Thoracic aorta (tissue), 2 donors: ENCODE measurements around the gene BAAT. TPM values are rescaled to one million over a fixed set of nuclear protein-coding genes. Genes with fewer than 3 reads are reported as not detected.

Source experiments
- ATAC-seq: fragments of 150-250 bp; one replicate; pipeline ENCODE4 v1.8.0; 2017; ENCODE audit warnings: low read depth; ENCODE audit not compliant: insufficient number of reproducible peaks, low FRiP score
- DNase-seq: peaks from one replicate; pipeline ENCODE4 v3.0.0-alpha.2; 2020; ENCODE audit warnings: low spot score
- H3K27ac ChIP-seq, 2 donors: fragments of 200-600 bp; sonication (generic); 1 replicate in 1 of 2; 2 replicates in 1 of 2; pipeline ENCODE4 v1.5.1; 2016; ENCODE audit warnings: mild to moderate bottlenecking in 2 of 2, moderate library complexity in 2 of 2
- H3K27me3 ChIP-seq: fragments of 200-600 bp; sonication (generic); replicated peaks from 2 replicates; pipeline ENCODE4 v1.6.0; 2016; ENCODE audit warnings: mild to moderate bottlenecking; ENCODE audit not compliant: insufficient read depth
- H3K36me3 ChIP-seq: fragments of 200-600 bp; sonication (generic); one replicate; pipeline ENCODE4 v1.5.1; 2016
- H3K4me1 ChIP-seq, 2 donors: fragments of 200-600 bp; sonication (generic); 1 replicate in 1 of 2; 2 replicates in 1 of 2; pipeline versions ENCODE4 v1.5.1 to v1.6.0; 2016; ENCODE audit warnings: low read depth in 2 of 2, mild to moderate bottlenecking in 1 of 2; ENCODE audit not compliant: control insufficient read depth in 1 of 2
- H3K4me3 ChIP-seq: fragments of 200-600 bp; sonication (generic); 2 replicates; pipeline ENCODE4 v1.5.1; 2016; ENCODE audit warnings: mild to moderate bottlenecking
- H3K9me3 ChIP-seq: fragments of 200-600 bp; sonication (generic); 2 replicates; pipeline ENCODE4 v1.5.1; 2016
- total RNA-seq, 2 donors: library from RNA; depleted of rRNA; stranded (reverse); fragments of >200 nt; gene quantifications; one replicate each; pipeline versions ENCODE4 v1.1.0 to v1.2.3, GENCODE V29; 2016
- TF ChIP-seq, protein P1 (sequence below): fragments of 200-600 bp; sonication (generic); IDR thresholded peaks from one replicate; pipeline ENCODE4 v1.5.1; 2019; ENCODE audit warnings: antibody characterized with exemption

BAAT gene
- total RNA-seq, 2 donors from 2014 or later = 0.92 TPM; not detected in 1

DNA sequence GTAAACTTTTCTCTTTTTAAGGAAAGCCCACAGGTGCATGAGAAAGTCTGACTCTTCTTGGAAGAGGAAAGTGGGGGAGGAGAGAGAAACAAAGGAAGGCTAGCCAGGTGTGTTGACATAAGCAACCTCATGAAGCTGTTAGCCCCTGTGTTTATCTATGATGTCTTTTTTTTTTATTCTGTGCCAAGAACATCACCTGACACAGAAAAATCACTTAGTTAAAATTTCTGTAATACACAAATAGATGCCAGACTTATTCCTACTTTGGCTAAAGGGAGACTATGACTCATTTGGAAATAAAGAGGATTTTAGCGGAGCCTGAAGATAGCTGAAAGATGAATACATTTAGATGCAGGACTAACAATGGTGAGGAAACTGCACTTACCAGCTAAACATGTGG, 58.3 kb downstream of the BAAT start:
- no peaks in the 10 kb centered on the region for H3K9me3 ChIP-seq
- no peak for ATAC-seq
- no peaks in the 10 kb centered on the region for H3K36me3 ChIP-seq
- TF ChIP-seq, protein P1, sequence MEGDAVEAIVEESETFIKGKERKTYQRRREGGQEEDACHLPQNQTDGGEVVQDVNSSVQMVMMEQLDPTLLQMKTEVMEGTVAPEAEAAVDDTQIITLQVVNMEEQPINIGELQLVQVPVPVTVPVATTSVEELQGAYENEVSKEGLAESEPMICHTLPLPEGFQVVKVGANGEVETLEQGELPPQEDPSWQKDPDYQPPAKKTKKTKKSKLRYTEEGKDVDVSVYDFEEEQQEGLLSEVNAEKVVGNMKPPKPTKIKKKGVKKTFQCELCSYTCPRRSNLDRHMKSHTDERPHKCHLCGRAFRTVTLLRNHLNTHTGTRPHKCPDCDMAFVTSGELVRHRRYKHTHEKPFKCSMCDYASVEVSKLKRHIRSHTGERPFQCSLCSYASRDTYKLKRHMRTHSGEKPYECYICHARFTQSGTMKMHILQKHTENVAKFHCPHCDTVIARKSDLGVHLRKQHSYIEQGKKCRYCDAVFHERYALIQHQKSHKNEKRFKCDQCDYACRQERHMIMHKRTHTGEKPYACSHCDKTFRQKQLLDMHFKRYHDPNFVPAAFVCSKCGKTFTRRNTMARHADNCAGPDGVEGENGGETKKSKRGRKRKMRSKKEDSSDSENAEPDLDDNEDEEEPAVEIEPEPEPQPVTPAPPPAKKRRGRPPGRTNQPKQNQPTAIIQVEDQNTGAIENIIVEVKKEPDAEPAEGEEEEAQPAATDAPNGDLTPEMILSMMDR = no peak
- no peak overlapping the region for H3K27ac ChIP-seq
- no peak overlapping the region for H3K4me3 ChIP-seq
- DNase-seq = no peak
- no peaks in the 10 kb centered on the region for H3K4me1 ChIP-seq
- no peaks in the 10 kb centered on the region for H3K27me3 ChIP-seq

DNA sequence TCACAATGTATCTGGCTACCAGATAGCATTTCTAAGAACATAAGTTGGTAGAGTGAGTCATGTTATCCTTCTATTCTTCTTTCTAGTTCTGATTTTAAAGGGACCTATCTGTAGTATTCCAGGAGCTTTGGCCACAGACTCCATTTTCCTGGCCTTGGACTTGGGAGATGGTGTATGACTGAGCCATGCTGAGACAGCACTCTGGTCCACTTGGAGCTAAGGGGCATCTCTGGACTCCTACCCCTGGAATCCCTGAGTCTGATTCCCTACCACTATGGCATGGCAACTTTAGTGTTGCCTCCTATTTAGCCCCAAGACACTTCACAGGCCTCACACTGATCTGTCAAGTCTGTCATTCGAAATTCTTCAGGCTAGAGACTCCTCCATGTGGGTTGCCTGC, 58.8 kb downstream of the BAAT start:
- ATAC-seq = no peak

DNA sequence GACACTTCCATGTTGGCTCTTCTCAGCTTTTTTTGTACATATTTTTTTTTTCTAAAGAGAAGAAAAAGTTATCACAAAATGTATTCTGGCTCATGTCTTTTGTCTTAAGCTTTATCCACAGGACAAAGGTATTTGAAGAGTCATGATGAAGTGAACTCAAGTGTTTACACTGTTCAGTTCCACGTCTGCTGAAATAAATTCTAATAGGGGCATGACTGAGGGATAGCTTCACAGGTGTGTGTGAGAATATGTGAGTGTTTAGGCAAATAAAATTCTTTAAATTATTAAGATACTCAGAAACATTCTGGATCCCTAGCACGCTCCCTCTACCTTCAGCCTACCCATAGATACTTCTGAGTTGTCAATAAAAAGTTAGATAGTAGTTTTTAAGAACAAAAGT, 59.8 kb downstream of the BAAT start:
- DNase-seq (no peak), ATAC-seq (no peak)
- Histone ChIP-seq H3K36me3 (no peaks in the 10 kb centered on the region), H3K4me3 (no peak overlapping the region), H3K9me3 (no peaks in the 10 kb centered on the region), H3K27ac (no peak overlapping the region), H3K27me3 (no peaks in the 10 kb centered on the region), H3K4me1 (no peaks in the 10 kb centered on the region)
- TF ChIP-seq, protein P1 = no peak

More for the DNA sequence above, 58.8 kb downstream of the BAAT start:
- Histone ChIP-seq H3K4me1 (no peaks in the 10 kb centered on the region), H3K27ac (no peak overlapping the region), H3K27me3 (no peaks in the 10 kb centered on the region), H3K9me3 (no peaks in the 10 kb centered on the region), H3K4me3 (no peak overlapping the region), H3K36me3 (no peaks in the 10 kb centered on the region)
- TF ChIP-seq, protein P1 = no peak
- DNase-seq = no peak

DNA sequence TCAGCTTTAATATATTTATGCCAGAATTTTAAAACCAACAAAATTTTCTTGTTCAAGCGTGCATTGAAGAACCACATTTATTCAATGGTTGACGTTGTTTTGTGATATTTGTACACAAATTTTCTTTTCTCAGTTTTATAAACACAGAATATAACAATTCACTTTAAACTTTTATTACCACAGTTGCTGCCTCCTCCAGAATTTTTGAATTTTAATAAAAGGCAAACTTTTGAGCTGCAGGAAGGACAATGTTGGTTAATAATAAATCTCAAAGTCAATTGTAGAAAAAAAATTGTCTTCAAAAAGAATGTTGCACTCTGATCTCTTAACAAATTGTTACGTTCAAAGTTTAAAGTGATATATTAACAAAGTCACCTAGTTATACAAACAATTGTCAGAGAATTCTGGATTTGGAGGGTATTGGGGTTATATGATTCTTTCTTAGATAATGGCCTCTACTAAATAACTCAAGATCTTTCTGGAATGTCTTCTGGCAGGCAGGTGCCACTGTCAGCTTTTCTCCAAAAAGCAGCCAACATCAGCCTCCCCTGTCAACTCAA, 60.5 kb downstream of the BAAT start:
- TF ChIP-seq, protein P1 = no peak
- H3K9me3 ChIP-seq = no peaks in the 10 kb centered on the region
- H3K4me3 ChIP-seq = no peak overlapping the region
- H3K27ac ChIP-seq = no peak overlapping the region
- H3K4me1 ChIP-seq = no peaks in the 10 kb centered on the region
- no peaks in the 10 kb centered on the region for H3K27me3 ChIP-seq
- no peak for ATAC-seq
- no peak for DNase-seq
- H3K36me3 ChIP-seq = no peaks in the 10 kb centered on the region

DNA sequence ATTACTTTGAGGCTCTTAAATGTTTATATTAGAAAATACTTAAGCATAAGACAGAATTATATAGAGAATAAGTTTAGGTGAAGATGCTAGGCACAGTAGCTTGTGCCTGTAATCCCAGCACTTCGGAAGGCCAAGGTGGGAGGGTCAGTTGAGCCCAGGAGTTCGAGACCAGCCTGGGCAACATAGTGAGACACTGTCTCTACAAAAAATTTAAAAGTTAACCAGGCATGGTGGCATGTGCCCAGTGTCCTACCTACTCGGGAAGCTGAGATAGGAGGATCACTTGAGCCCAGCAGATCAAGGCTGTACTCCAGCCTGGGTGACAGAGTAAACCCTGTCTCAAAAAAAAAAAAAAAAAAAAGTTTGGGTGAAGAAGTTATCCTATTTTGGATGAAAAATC, 61.7 kb downstream of the BAAT start:
- ATAC-seq = no peak
- TF ChIP-seq, protein P1 = no peak
- H3K9me3 ChIP-seq = no peaks in the 10 kb centered on the region
- no peak overlapping the region for H3K4me3 ChIP-seq
- H3K27ac ChIP-seq = no peak overlapping the region
- no peak for DNase-seq
- H3K27me3 ChIP-seq = no peaks in the 10 kb centered on the region
- H3K36me3 ChIP-seq = no peaks in the 10 kb centered on the region
- H3K4me1 ChIP-seq = no peaks in the 10 kb centered on the region
